Skeletal muscle cell (primary cell): ENCODE results near the gene PRRT4.

ENCODE experiments used
- DNase-seq: peaks from one replicate; pipeline ENCODE4 v3.0.0-alpha.2; 2010; ENCODE audit warnings: low read depth
- H3K4me3 ChIP-seq: 2 replicates; pipeline ENCODE4 v1.5.1; 2011; ENCODE audit warnings: low read depth, mild to moderate bottlenecking, control low read depth, low read length, moderate library complexity

Gene PRRT4

DNA sequence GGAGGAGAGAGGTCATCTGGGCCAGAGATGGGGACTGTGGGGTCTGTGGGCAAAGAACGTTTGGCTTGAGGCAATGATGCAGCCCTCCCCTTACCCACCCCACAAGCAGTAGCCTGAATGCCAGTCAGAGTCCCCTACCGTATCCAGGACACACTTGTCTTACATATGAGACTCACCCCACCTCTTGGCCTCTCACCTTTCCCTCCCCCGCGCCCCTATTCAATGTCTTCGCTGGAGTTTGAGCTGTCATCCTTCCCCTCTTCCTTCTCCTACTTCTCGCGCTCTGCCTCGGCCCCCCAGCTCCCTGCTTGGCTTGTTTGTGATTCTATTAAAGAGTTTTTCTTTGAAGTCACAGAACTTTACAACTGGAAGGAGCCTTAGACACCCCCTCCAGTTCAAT lies 8.9 kb downstream of the PRRT4 start:
- no peak overlapping the region for H3K4me3 ChIP-seq

DNA sequence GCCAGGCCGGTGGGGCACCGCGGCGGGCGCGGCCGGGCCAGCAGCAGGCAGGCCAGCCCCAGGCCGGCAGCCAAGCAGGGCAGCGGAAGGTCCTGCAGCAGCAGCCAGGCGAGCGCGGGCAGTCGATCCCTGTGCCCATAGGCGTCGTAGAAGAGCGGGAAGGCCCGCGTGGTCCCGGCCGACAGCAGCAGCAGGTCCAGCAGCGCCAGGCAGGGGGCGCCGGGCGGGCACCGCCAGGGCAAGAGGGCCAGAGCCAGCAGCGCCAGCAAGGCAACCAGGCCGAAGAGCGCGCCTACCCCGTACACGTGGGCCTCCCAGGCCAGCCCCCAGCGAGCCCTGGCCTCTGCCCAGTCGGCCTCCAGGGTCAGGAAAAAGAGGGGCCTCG lies 9.3 kb downstream of the PRRT4 start:
- H3K4me3 ChIP-seq, result no peak overlapping the region
- DNase-seq, result no peak

More for the DNA sequence above, 8.9 kb downstream of the PRRT4 start:
- no peak for DNase-seq

DNA sequence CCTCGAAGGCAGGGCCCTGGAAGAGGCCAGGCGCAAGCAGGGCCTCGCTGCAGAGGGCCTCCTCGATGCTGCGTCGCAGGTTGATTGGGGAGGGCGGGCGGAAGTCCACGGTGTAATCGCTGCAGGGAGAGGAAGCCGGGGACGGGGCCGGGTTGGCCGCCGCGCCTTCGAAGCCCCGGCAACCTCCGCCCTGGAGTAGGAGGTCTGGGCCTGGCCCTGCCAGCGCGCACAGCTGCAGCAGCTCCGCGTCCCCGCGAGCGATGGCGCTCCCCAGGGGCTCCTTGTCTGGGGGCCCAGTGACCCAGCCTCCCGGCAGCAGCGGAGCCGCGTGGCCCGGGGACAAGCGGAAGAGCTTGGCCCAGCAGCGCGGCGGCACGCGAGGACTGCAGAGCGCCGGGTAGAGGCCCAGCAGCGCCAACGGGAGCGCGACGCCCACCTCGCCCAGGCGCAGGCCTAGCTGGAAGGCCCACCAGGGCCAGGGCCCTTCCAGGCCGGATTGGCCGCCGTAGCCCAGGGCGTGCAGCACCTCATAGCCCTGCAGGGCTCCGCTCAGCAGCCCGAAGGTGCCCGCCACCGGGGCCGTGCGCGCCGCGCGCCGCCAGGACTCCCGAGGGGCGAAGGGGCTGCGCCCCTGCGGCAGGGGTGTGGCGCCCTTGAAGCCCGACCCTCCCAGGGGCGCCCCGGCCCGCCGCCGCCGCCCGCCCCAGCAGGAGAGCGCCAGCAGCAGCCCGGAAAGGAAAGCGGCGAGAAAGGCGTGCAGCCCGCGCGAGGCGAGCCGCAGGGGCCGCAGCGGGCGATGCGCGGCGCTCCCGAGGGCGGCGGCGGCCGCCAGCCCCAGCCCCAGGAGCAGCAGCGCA lies 10.0 kb downstream of the PRRT4 start:
- H3K4me3 ChIP-seq, result no peak overlapping the region
- no peak for DNase-seq

DNA sequence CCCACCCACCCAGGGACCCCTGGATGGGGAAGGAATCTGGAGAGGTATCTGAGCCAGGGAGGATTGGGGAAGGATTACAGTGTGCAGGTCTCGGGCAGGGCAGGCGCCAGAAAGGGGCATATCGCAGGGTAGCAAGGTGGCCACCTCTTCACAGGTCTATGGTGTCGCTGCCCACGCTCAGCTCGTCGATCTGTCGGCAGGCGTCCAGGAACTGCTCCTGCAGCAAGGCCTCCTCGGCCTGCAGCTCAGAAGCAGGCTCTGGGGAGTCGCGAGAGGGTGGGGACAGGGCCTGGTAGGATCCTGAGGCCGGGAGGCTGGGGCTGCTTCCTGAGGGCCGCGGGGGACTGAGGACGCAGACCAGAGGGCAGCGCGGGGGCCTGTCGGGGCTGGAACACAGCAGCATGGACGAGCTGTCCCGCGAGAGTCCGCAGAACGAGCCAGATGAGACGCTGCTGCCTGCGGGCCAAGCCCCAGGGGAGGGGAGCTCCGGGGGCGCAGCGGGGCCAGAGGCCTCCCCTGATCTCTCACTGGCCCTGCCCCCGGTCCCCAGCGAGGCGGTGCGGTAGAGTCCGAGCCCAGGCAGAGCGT lies 10.7 kb downstream of the PRRT4 start:
- no peak for DNase-seq
- H3K4me3 ChIP-seq, result no peak overlapping the region

DNA sequence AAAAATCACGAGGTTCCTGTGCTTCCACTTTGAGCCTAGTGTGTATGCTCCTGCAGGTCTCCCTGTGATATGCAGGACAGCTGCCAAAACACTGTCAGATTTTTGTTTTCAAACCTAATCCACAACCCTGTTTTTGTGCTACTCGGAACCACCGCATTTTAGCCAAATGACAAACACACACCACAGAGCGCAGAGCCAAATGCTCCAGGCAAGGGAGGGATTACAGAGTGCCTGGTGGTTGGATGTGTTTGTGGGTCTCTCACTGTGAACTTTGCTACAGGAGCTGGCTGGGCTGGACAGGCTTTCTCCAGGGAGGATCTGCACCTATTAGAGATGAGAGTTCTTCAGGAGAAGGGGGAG lies 12.0 kb downstream of the PRRT4 start:
- no peak overlapping the region for H3K4me3 ChIP-seq
- no peak for DNase-seq

DNA sequence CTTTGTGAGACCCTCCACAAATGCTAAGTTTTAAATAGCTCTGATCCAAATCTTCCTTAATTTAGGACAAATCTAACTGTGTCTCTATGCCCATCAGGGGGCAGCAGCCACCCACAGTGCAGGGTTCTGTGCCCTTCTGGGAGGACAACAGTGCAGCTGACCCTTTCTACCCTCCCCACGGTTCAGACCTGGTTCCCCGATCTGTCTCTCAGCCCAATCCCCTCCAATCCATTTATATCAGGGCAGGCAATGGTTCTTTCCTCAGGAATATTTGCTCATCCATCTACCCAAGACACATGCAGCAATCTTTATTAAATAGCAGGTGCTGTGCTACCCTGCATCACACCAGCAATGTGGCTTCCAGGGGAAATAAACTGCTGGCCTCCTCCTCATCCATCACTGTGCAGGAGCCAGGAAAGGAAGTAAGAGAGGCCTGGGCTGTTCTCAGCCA lies 13.8 kb downstream of the PRRT4 start:
- no peak overlapping the region for H3K4me3 ChIP-seq

DNA sequence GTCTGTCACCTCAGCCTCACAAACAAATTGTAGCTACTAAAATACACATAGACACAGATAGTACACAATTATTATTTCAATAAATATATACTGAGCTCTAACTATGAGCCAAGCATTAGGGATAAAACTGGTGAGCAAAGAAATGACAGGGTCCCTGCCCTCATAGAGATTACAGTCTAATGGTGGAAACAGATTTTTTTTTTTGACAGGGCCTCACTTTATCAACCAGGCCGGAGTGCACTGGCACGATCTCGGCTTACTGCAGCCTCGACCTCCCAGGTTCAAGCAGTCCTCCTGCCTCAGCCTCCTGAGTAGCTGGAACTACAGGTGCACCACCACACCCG lies 17.1 kb downstream of the PRRT4 start:
- no peak for DNase-seq
- H3K4me3 ChIP-seq, result no peak overlapping the region

More for the DNA sequence above, 13.8 kb downstream of the PRRT4 start:
- DNase-seq, result no peak

DNA sequence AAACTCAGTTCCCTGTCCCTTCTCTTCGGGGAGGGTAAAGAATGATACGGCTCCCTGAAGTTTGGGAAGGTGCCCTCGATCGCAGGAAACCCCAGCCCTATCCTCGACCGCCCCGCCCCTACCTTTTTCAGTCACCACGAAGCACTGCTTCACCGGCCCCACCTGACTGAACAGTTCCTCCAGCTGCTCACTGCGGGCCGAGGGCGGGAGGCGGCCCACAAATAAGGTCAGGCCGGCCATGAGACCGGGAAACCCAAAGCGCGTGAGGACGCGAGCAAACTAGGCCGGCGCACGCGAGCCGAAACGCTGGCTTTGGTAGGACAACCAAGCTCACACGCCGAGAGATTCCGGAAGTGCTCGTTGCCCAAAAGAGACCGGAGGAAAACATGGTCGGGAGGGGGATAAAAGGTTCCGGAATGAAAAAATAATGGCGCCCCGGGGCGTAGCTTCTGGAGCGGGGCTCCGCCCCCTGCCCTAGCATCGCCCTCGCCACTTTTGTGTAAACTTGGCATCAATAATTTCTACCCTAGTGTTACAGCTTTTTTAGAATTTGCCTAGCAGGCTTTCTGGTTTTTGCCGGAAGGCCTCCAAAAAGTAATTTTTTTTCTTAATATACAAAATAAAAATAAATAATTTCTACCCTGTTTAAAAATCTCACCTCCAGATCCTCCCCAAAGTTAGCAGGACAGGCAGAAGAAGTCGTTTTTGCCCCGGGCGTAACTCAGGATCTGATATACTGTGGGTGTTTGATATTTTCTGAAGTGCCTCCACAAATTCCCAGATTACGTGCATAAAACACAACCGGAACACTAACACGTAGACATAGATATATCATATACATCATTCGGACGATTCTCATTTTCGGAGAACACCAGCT lies 17.7 kb downstream of the PRRT4 start, which contains the start of gene RBM28:
TSS of gene RBM28 (minus strand) at position 355 of the 877 bp plus-strand sequence. CDS start at position 240, 115 bp downstream.
- peak; percentile 48 for DNase-seq
- peak within 1 kb of the TSS; percentile 92 for H3K4me3 ChIP-seq

DNA sequence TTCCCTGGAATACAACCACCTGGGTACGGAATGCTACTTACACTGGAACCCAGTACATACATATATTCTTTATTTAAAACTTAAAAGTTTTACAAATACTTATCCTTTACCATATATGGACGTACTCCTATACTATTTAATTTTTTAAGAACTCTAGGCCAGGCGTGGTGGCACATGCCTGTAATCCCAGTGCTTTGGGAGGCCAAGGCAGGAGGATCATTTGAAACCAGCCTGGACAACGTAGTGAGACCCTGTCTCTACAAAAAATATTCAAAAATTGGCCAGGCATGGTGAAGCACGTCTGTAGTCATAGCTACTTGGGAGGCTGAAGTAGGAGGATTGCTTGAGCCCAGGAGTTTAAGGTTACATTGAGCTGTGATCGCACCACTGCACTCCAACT lies 19.8 kb downstream of the PRRT4 start:
- DNase-seq, result no peak
- no peak overlapping the region for H3K4me3 ChIP-seq

DNA sequence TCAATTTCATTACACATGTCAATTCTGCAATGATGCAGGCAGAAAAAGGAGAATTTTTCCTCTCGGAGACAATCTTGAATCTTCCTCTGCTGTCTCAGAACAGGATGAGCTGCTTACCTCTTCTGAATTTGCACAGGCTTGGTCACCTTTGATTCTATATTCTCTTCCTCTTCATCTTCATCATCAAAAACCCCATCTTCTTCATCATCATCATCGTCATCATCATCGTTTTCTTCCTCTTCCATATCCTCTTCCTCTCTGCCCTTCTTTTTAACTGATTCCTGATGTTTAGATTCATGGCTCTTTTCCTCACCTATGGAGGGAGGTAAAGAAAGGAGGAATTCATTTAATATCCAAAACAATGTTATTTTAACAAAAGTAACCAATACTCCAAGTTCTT lies 25.8 kb downstream of the PRRT4 start:
- H3K4me3 ChIP-seq, result no peak overlapping the region
- DNase-seq, result no peak

DNA sequence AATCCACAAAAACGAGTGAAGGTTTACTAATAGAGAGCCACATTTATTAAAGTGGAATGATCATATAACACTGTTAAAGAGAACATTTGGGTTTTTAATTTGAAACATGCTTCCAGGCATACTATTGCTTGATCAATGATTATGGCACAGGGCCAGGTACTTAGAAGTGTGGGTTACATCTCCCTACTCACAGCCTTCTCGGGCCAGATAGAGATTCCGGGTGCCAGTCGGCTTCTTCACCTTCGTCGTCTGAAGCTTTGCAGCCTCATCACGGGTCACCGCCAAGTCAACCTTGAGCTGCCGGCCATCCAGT lies 37.2 kb downstream of the PRRT4 start:
- H3K4me3 ChIP-seq, result no peak overlapping the region
- no peak for DNase-seq

DNA sequence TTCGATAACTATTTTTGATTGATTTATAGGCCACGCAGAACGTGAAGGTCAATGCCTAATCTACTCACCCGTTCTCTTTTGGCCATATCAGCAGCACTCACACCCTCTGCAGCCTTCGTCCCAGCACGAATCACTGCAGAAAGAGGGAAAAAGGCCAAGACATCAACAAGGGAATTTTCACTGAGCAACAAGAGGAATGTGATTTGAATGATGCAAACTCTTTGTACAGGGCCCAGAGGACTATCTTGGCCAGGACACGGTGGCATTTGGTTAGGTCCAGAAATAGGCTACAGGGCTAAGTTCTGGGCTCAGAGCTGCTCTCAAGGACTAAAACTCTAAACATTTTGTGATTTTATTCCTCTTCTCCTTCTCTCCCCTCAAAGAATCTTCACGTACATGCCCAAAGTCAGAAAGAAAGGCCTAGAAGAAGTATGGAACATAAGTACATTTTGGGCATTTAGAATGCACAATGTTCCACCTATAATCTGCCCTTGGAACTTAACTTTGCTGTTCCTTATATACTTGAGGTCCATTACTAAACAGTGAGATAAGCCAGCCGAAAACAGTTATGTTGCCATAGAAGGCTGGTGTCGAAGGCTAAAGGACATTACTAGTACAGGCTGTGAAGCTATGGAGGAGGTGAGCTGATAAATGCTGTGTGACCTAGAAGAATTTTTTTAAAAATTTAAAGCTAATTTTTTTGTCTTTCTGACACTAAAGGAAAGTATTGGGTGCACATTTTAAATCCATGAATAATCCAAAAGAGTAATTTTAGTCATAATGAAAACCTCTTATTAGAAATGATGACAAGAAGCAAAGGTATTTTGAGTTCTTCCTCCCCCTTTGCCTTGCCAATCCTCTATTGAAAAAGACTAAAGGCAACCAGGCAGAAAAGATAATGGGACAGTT lies 37.8 kb downstream of the PRRT4 start:
- H3K4me3 ChIP-seq, result no peak overlapping the region
- no peak for DNase-seq

DNA sequence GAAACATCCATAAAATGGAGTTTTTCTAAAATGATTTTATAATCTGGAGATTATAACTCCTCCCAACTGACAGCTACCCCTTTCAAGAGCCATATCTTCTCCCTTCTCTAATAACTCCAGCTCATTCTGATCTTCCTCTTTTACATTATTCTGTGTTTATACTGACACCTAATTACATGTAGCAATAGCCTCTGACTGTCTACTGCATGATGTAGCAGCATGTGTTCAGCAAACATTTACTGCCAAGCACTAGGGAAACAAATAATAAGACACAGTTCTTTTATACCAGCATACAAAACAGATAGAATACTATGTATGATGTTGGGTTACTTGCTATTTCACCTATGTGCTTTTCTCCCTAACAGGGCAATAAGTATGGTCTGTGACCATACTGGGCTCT lies 38.5 kb downstream of the PRRT4 start:
- H3K4me3 ChIP-seq, result no peak overlapping the region
- DNase-seq, result no peak

DNA sequence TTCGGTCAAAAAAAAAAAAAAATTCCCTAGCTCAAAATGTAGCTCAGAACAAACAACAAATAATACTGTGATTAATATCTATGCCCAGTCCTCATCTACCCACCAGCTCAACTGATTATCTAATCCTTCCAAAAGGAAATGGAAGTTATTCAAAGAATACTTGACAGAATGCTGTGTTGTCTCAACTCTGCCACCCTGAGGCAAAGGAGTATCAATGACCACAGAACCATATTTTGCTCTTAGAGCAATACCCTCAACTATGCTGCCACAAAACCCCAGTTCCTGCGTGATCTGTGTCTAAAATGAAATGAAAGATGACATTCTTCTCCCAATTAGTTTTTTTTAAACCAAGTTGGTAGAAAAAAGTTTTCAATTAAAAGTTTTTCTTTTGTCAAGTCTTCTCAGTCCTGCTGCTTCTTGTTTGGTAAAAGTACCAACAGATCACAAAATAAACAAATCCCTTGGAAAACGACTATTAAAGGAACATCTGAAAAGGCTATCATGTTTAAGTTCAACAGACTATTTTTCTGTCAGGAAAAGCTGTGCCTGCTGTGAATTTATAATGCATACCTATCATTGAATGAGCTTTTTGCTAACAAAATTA lies 39.3 kb downstream of the PRRT4 start:
- no peak overlapping the region for H3K4me3 ChIP-seq
- no peak for DNase-seq

DNA sequence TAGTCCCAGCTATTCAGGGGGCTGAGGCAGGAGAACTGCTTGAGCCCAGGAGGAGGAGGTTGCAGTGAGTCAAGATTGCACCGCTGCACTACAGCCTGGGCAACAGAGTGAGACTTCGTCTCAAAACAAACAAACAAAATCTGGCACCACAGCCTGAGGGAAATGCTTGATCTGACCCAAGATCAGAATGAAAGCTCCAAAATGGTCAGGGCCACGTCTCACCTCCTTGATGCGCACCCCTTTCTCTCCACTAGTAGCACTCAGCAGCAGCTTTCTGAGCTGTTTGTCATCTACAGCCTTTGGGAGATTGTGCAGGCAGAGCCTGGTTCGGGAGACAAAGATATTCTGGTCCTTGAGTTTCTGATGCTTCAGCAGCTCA lies 40.5 kb downstream of the PRRT4 start:
- no peak for DNase-seq
- no peak overlapping the region for H3K4me3 ChIP-seq

DNA sequence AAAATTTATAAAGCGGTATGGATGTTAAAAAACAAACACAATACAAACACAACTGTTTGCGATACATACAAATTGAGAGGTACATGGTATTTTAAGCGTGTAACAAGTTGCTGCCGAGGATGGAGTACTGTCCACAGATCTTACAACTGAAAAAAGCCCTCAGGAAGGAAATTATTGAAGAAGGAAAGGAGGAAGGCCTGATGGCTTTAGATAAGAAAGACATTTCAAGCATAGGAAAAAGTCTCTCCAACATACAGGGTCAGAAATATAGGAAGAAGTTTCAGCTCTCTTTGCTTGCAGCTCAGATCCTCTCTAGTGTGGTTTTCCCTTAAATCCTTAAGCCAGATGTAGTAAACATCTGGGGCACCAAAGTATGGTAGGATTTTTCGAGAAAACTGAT lies 42.8 kb downstream of the PRRT4 start:
- H3K4me3 ChIP-seq, result no peak overlapping the region
- DNase-seq, result no peak

DNA sequence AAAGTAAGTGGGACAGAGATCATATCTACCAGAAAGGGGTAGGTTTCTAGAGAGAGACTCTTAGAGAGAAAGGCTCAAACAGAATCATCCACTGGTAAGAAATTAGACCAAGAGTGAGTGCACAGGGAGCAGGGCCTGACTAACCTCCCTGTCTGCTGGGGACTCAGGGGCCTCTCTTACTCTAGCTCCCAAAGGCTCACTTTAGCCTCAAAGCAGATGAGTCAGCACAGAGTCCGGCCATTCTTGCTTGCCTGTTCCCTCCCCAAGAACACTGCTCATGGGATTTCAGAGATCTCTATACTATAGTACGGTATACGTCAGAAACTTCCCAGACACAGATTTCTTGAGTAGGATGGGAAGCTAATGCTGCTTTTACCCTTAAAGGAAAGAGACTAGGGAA lies 50.5 kb downstream of the PRRT4 start:
- peak; percentile 48 for DNase-seq

DNA sequence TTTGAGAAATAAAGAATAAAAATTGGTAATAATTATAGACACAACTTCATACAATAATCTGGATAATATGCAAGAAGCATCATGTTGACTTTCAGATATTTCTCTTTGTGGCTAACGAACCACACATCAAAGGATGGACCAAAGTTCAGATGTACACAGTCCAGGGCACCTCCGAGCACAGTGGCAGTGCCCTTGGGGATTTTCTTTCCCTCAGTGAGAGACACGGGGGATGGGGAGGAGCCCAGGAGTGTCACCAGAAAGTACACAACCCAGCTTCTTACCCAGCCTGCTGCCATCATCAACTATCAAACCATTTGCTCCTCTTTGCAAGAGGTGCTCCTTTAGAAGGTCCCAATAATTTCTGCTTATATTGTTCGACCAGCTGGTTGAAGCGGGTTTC lies 51.0 kb downstream of the PRRT4 start:
- DNase-seq, result no peak
- H3K4me3 ChIP-seq, result no peak overlapping the region

More for the DNA sequence above, 50.5 kb downstream of the PRRT4 start:
- no peak overlapping the region for H3K4me3 ChIP-seq

DNA sequence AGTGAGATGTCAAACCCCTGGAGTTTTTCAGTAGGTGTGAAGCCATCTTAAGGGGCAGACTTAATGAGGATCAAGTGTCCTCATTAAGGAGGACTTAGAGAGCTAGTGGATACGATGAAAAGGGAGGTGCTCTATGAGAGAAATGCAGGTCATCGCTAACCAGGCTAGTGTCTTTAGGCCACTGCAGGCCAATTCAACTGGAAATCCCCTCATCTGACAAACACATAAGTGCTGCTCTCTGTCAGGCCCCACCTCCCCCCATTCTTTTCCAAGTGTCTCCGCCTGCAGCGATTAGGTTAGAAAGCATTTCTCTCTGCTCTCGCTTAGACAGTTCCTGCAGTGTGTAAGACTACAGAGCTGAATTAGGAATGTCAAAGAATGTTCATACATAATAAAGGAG lies 51.5 kb downstream of the PRRT4 start:
- no peak for DNase-seq
- no peak overlapping the region for H3K4me3 ChIP-seq
